HepG2 (cell line): ENCODE measurements around the gene HOXA4.

Source experiments
- CTCF ChIP-seq: sonication (generic); formaldehyde crosslinking; IDR thresholded peaks from 2 replicates; pipeline ENCODE4 v1.5.0; 2020; ENCODE audit warnings: mild to moderate bottlenecking, missing genetic modification reagents, moderate library complexity
- EP300 ChIP-seq, 3 experiments: sonication (generic) in 1 of 3; formaldehyde crosslinking in 1 of 3; IDR thresholded peaks; 2 replicates each; pipeline versions ENCODE4 v1.5.1 to v1.6.1; 2011 to 2020; ENCODE audit warnings: low read depth in 2 of 3, low read length in 2 of 3, borderline replicate concordance in 1 of 3, improper control_type of control experiment in 1 of 3, mild to moderate bottlenecking in 1 of 3, missing genetic modification reagents in 1 of 3, moderate library complexity in 1 of 3
- FOXK1 ChIP-seq: sonication (generic); formaldehyde crosslinking; IDR thresholded peaks from 2 replicates; pipeline ENCODE4 v1.4.0; 2020; ENCODE audit warnings: low read depth, missing genetic modification reagents, borderline replicate concordance
- HNRNPH1 ChIP-seq: fragments of 200-400 bp; formaldehyde crosslinking; optimal IDR thresholded peaks from 2 replicates; pipeline ENCODE3; 2017; ENCODE audit warnings: mild to moderate bottlenecking, low read depth, low read length
- HOXA9 ChIP-seq: sonication (generic); formaldehyde crosslinking; IDR thresholded peaks from 2 replicates; pipeline ENCODE4 v1.8.1; 2022; ENCODE audit warnings: missing genetic modification reagents, mild to moderate bottlenecking, moderate library complexity, borderline replicate concordance
- MXI1 ChIP-seq: IDR thresholded peaks from 3 replicates; pipeline ENCODE4 v1.6.1; 2012; ENCODE audit warnings: low read depth, low read length, inconsistent platforms, borderline replicate concordance
- NFIC ChIP-seq: IDR thresholded peaks from 2 replicates; pipeline ENCODE4 v1.6.1; 2012; ENCODE audit warnings: mild to moderate bottlenecking, low read length, inconsistent platforms
- NR1H2 ChIP-seq: sonication (generic); formaldehyde crosslinking; IDR thresholded peaks from 2 replicates; pipeline ENCODE4 v1.8.1; 2022; ENCODE audit warnings: low read depth, missing genetic modification reagents, borderline replicate concordance
- TAF1 ChIP-seq: sonication (generic); formaldehyde crosslinking; IDR thresholded peaks from 2 replicates; pipeline ENCODE4 v1.4.0; 2020; ENCODE audit warnings: missing genetic modification reagents
- TCF7 ChIP-seq: sonication (generic); IDR thresholded peaks from 2 replicates; pipeline ENCODE4 v1.6.1; 2016; ENCODE audit warnings: antibody characterized with exemption, low read depth
- ZNF570 ChIP-seq: sonication (generic); formaldehyde crosslinking; IDR thresholded peaks from 2 replicates; pipeline ENCODE4 v1.4.0; 2020; ENCODE audit warnings: mild to moderate bottlenecking, missing genetic modification reagents, borderline replicate concordance

- no peak for TF ChIP-seq ZNF570
- TF ChIP-seq HNRNPH1, result no peak
- no peak for TF ChIP-seq FOXK1
- no peak for TF ChIP-seq NR1H2 (CRISPR knock-in tag)
- no peak for TF ChIP-seq EP300 (IDR thresholded peaks at IDR 0.05; ENCODE audit: low read depth in 2 of 2, low read length in 2 of 2)
- no peak for TF ChIP-seq EP300 (CRISPR knock-in tag; IDR thresholded peaks at IDR 0.05; ENCODE audit: borderline replicate concordance)
- TF ChIP-seq HOXA9 (CRISPR knock-in tag), result no peak
- no peak for TF ChIP-seq CTCF (CRISPR knock-in tag)
- no peak for TF ChIP-seq NFIC
- TF ChIP-seq MXI1, result no peak
- TF ChIP-seq TAF1 (CRISPR knock-in tag), result no peak
- no peak for TF ChIP-seq TCF7
Observed at GRCh38 chr7:27102581-27103442, 27.7 kb downstream of the HOXA4 start, which contains the start of gene HOXA2.
